Activated naive CD8-positive, alpha-beta T cell (primary cell): Measurements from ENCODE around the gene TSKU.
"Not testable (repeated sequence)": the region's sequence is repeated elsewhere in the genome, so short reads cannot be mapped to it uniquely, and the experiment has no call there.

ENCODE experiments used
- H3K27ac Mint-ChIP-seq: one replicate; pipeline ENCODE4 v1.8.0; 2021; ENCODE audit warnings: mixed read lengths
- H3K27me3 Mint-ChIP-seq: one replicate; pipeline ENCODE4 v1.8.0; 2021; ENCODE audit warnings: mixed read lengths
- H3K36me3 Mint-ChIP-seq: one replicate; pipeline ENCODE4 v1.8.0; 2021; ENCODE audit warnings: mixed read lengths
- H3K4me1 Mint-ChIP-seq: one replicate; pipeline ENCODE4 v1.8.0; 2021; ENCODE audit warnings: low read depth, mixed read lengths
- H3K4me3 Mint-ChIP-seq: one replicate; pipeline ENCODE4 v1.8.0; 2021; ENCODE audit warnings: mild to moderate bottlenecking, mixed read lengths
- H3K9me3 Mint-ChIP-seq: one replicate; pipeline ENCODE4 v1.8.0; 2021; ENCODE audit warnings: low read depth, mixed read lengths

TSKU gene

DNA sequence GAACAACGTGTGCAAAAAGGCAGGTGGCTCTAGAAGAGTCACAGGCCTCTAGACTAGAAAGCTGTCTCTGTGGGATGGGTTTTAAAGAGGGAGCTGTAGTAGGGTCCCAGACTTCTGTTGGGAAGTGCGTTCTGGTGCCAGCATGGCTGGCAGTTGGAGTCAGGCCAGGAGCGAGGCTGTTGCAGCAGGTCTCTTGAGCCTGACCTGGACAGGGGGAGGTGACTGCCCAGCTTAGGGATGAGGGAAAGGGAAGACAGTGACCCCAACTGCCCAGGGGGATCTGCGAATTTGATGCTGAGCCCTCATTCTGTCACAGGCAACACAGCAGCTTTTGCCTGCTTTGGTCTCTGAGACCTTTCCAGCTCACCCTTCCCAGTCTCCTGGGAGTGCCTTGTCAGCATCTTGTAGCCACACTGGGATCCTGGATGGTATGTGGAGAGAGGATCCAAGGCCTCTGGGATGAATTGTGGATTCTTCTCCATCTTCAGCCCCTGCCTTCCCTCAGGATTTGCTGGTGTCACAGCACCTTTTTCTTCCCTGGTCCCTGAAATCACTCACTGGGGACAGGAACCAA lies 3.4 kb downstream of the TSKU start:
- peaks cover 8% of the 10 kb centered on the region for H3K27me3 Mint-ChIP-seq
- no peaks in the 10 kb centered on the region for H3K36me3 Mint-ChIP-seq
- no peaks in the 10 kb centered on the region for H3K9me3 Mint-ChIP-seq
- H3K27ac Mint-ChIP-seq = no peak overlapping the region
- H3K4me1 Mint-ChIP-seq = peaks cover 6% of the 10 kb centered on the region
- H3K4me3 Mint-ChIP-seq = peak overlapping the region; percentile 8

DNA sequence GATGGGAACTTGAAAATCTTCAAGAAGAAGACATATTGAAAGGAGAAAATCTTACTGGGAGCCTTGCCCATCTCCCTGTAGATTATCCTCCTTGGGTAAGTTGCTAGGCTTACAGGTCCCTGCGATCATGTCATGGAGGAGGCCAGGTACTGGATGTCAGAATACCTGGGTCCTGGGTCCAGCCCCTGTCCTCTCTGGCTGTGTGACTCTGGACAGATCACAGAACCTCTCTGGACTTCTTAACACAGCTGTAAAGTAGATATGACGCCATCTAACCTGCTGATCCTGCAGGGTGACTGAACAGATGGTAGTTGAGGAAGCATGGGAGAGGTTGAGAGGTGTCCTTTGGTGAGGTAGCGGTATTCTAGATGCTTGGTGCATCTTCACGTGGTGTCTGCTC lies 4.1 kb downstream of the TSKU start:
- Mint-ChIP-seq H3K4me3 (no peak overlapping the region), H3K27me3 (peaks cover 8% of the 10 kb centered on the region), H3K9me3 (no peaks in the 10 kb centered on the region), H3K27ac (no peak overlapping the region), H3K4me1 (peaks cover 6% of the 10 kb centered on the region), H3K36me3 (no peaks in the 10 kb centered on the region)

DNA sequence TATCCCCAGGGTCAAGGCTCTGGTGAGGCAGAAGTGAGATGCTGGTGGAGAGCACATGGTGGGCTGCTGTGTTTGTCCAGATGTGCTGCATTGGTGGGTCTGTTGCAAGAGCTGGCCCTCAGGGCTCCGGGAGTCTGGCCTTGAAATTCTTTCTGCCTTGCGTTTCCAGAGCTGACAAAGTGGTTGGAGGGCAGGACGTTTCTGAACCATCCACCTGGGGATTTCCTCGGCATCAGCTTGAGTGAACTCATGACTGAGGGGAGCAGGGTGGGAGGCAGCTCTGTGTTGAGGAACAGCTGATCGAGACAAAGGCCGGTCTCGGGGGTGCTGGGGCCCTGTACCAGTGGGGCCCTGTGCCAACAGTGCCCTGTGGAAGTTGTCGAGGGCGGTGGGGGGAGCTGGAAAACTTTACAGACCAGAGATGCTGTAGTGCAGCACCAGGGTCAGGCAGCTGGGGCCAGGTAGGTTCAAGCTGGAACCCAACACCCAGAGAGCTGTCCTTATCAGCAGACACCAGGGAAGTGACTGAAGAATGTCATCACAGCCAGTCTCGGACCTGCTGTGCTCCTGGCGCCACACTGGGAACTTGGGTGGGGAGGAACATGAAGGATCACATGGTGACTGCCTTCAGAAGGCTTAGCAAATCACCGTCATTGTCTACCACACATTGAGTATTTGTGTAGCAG lies 4.9 kb downstream of the TSKU start:
- Mint-ChIP-seq H3K4me3 (no peak overlapping the region), H3K27me3 (peaks cover 5% of the 10 kb centered on the region), H3K4me1 (no peaks in the 10 kb centered on the region), H3K36me3 (no peaks in the 10 kb centered on the region), H3K27ac (no peak overlapping the region), H3K9me3 (no peaks in the 10 kb centered on the region)

DNA sequence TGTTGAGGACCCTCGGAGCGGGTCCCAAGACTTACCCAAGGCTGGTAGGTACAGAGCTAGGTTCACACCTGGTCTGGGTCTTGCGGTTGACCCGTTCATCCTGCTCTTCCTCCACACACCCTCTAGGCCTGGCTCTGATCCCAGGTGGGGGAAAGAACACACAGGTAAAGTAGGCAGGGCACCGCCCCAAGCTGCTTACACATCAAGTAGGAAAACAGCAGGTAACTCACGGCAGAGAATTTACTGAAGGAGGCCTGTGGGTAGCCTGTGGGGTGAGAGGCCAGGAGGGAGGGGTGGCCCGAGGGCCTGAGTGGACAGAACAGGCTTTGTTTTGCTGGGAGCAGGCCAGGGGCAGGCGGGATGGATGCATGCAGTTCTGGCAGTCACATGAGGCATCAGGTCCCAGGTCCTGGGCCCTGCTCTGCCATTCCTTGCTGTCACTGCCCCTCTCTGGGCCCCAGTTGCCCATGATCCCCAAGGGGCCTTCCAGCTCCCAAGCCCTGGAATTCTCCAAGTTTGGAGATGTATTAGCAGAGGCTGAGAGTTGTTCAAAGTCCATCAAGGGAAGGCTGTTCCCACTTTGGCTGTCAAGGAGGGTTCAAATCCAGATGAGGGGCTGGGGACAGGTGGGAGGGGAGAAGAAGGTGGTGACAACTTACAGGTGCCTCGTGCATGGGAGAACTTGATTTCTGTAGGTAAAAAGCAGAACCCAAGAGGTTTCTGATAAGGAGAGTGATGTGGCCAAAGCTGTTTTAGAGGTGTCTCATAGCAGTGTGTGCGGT lies 5.7 kb downstream of the TSKU start:
- no peak overlapping the region for H3K27ac Mint-ChIP-seq
- no peaks in the 10 kb centered on the region for H3K4me1 Mint-ChIP-seq
- H3K4me3 Mint-ChIP-seq = no peak overlapping the region
- H3K9me3 Mint-ChIP-seq = no peaks in the 10 kb centered on the region
- no peaks in the 10 kb centered on the region for H3K36me3 Mint-ChIP-seq
- peaks cover 5% of the 10 kb centered on the region for H3K27me3 Mint-ChIP-seq

DNA sequence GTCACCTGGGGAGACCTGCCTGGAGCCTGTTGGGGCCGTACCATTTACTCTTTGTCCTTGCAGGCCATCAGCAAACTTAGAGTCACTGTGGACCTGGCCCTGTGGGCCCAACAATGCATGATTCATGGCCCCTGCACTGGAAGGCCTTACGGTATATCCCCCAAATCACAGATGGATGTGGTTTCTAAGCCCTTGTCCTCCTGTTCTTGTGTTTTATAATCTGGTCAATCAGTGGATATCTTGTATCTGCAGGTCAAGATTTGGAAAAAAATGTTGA lies 6.2 kb downstream of the TSKU start:
- no peaks in the 10 kb centered on the region for H3K36me3 Mint-ChIP-seq
- H3K9me3 Mint-ChIP-seq = no peaks in the 10 kb centered on the region
- no peak overlapping the region for H3K27ac Mint-ChIP-seq
- H3K4me3 Mint-ChIP-seq = no peak overlapping the region
- H3K27me3 Mint-ChIP-seq = peaks cover 5% of the 10 kb centered on the region
- no peaks in the 10 kb centered on the region for H3K4me1 Mint-ChIP-seq

DNA sequence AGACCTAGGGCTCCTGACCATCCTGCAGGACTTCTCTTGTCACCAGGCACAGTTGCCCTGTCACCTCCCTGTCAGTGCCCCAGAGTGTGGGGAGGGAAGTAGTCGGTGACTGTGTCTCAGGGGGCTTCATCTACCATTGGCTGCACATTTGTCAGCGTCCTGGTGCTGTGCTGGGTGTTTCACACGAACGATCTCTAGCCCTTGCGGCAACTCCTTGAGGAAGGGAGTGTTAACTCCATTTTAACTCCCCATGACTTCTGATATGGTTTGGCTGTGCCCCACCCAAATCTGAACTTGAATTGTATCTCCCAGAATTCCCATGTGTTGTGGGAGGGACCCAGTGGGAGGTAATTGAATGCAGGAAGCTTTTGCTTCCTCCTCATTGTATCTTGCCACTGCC lies 7.1 kb downstream of the TSKU start:
- peaks cover 2% of the 10 kb centered on the region for H3K27me3 Mint-ChIP-seq
- no peak overlapping the region for H3K27ac Mint-ChIP-seq
- H3K4me3 Mint-ChIP-seq = no peak overlapping the region
- H3K9me3 Mint-ChIP-seq = no peaks in the 10 kb centered on the region
- H3K36me3 Mint-ChIP-seq = no peaks in the 10 kb centered on the region
- no peaks in the 10 kb centered on the region for H3K4me1 Mint-ChIP-seq

DNA sequence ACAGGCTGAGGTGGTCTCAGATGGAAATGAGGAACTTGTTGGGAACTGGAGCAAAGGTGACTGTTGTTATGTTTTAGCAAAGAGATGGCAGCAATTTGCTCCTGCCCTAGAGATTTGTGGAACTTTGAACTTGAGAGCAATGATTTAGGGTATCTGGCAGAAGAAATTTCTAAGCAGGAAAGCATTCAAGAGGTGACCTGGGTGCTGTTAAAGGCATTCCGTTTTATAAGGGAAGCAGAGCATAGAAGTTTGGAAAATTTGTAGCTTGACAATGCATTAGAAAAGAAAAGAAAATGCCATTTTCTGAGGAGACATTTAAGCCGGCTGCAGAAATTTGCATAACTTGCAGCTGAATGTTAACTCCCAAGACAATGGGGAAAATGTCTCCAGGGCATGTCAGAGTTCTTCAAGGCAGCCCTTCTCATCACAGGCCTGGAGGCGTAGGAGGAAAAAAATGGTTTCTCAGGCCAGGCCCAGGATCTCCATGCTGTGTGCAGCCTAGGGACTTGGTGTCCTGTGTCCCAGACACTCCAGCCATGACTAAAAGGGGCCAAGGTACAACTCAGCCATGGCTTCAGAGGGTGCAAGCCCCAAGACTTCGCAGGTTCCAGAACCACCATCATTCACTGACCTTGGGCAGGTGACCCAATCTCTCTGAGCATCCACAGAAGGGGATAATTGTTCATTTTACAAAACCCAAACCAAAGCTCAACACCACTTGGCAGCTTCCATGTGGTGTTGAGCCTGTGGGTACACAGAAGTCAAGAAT lies 8.0 kb downstream of the TSKU start:
- not testable (repeated sequence) for H3K36me3 Mint-ChIP-seq, H3K27me3 Mint-ChIP-seq, H3K4me3 Mint-ChIP-seq, H3K27ac Mint-ChIP-seq, H3K4me1 Mint-ChIP-seq, H3K9me3 Mint-ChIP-seq

DNA sequence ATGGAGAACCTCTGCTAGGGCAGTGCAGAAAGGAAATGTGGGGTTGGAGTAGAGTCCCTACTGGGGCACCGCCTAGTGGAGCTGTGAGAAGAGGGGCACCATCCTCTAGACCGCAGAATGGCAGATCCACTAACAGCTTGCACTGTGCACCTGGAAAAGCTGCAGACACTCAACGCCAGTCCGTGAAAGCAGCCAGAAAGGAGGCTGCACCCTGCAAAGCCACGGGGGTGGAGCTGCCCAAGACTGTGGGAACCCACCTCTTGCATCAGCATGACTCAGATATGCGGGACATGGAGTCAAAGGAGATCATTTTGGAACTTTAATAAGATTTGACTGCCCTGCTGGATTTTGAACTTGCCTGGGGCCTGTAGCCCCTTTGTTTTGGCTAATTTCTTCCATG lies 8.7 kb downstream of the TSKU start:
- Mint-ChIP-seq H3K9me3 (no peaks in the 10 kb centered on the region), H3K36me3 (no peaks in the 10 kb centered on the region)

DNA sequence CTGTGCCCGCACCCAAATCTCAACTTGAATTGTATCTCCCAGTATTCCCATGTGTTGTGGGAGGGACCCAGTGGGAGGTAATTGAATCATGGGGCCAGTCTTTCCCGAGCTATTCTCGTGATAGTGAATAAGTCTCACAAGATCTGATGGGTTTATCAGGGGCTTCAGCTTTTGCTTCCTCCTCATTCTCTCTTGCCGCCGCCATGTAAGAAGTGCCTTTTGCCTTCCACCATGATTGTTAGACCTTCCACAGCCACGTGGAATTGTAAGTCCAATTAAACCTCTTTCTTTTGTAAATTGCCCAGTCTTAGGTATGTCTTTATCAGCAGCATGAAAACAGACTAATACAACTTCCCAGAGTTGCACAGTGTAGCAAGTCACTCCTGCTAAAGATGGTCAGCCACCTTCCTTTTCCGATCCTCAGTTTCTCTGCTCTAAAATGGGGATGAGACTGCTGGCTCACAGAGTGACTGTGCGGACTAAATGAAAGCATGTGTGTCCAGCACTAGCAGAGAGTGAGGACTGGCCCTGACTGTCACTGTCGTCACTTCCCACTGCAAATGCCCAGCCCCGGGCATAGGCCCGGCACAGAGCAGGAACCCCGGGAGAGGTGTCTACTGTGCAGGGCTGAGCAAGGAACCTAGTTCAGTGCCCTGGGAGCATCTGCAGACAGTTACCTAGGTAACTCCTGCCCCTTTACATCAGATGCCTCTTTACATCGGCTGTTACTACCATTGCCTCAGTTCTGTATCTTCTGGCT lies 9.5 kb downstream of the TSKU start:
- Mint-ChIP-seq H3K27me3 (no peaks in the 10 kb centered on the region), H3K36me3 (no peaks in the 10 kb centered on the region), H3K4me3 (no peak overlapping the region), H3K4me1 (no peaks in the 10 kb centered on the region), H3K9me3 (no peaks in the 10 kb centered on the region), H3K27ac (no peak overlapping the region)

More for the DNA sequence above, 8.7 kb downstream of the TSKU start:
- Mint-ChIP-seq H3K27me3 (no peaks in the 10 kb centered on the region), H3K27ac (no peak overlapping the region), H3K4me3 (no peak overlapping the region), H3K4me1 (no peaks in the 10 kb centered on the region)

DNA sequence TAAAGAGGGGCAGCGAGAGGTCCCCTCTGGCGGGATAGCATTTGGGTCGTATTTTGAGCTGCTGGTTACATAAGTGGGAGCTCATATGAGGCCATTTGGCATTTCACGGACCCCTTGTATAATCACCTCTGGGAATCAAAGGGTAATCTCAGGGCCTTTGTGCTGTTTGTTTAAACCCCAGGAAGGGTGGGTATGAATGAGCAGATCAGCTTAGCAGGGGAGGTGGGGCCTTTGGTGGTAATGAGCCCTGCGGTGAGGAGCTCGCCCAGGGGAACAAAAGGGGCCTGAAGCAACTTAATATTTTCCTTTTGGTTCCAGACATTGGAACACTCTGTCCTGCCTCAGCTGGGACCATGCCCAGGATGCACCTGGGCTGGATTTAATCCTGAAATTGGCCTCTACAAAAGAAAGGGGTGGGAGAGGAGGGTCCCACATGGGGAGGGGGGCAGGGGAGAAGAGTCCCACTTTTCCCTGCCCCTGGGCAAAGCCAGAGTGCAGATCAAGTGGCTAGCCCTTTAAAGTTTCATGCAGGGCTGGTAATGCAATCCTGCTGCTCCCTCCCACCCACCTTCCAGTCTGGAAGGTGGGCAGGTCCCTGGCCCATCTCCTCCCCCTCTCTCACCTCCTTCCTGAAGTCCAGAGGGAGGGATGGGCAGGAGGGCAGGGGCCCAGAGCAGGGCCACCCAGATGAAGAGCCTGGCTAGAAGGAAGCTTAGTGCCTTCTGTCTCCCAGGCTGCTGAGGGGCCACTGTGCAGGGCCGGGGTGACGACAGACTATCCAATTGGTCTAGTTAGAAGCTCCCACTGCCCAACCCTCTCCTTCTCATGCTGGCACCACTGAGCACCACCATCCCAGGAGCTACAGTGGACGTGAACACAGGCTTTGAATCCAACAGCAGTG lies 10.5 kb downstream of the TSKU start:
- Mint-ChIP-seq H3K4me1 (peaks cover 3% of the 10 kb centered on the region), H3K4me3 (no peak overlapping the region), H3K27me3 (no peaks in the 10 kb centered on the region), H3K36me3 (no peaks in the 10 kb centered on the region), H3K27ac (no peak overlapping the region), H3K9me3 (no peaks in the 10 kb centered on the region)

DNA sequence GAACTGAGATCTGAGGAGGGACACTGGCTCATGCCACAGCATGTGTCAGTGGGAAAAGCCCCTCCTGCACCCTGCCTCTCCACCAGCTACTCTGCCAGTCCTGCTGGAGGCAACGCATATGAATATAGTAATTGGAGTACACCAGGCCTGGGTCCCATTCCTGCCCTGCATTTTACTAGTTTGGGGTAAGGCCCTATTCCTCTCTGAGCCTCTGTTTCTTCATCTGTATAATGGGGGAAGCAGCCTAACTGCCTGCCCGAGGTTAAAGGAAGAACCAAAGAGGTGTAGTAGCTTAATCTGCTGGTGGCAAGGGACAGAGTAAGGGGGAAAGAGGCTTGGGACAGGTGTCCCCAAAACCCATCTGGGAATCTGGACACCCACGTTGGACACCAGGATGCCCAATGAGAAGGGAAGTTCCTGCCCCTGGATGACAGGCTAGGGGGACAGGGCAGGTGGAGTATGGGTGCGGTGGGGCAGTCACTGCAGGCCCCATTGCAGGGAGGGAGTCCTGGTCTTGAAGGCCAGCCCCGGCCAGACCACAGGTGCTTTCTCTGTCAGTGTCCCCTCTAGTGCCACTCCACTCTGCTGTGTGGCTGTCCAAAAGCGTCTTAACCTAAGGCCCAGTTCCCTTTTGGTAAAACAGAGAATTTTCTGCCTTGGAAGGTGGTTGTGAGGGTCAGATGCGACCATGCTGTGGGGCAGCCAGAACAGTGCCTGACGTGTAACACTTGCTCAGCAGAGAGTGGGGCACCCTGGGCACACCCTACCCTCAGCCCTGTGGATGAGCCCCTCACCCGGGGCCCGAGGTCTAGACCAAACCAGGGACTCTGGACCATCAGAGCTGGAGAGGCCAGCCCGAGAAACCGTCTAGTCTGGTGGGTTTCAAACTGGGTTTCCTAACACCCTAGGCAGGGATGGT lies 11.5 kb downstream of the TSKU start:
- no peak overlapping the region for H3K27ac Mint-ChIP-seq
- no peaks in the 10 kb centered on the region for H3K36me3 Mint-ChIP-seq
- no peaks in the 10 kb centered on the region for H3K27me3 Mint-ChIP-seq
- H3K4me1 Mint-ChIP-seq = peaks cover 7% of the 10 kb centered on the region
- H3K9me3 Mint-ChIP-seq = no peaks in the 10 kb centered on the region
- H3K4me3 Mint-ChIP-seq = no peak overlapping the region

DNA sequence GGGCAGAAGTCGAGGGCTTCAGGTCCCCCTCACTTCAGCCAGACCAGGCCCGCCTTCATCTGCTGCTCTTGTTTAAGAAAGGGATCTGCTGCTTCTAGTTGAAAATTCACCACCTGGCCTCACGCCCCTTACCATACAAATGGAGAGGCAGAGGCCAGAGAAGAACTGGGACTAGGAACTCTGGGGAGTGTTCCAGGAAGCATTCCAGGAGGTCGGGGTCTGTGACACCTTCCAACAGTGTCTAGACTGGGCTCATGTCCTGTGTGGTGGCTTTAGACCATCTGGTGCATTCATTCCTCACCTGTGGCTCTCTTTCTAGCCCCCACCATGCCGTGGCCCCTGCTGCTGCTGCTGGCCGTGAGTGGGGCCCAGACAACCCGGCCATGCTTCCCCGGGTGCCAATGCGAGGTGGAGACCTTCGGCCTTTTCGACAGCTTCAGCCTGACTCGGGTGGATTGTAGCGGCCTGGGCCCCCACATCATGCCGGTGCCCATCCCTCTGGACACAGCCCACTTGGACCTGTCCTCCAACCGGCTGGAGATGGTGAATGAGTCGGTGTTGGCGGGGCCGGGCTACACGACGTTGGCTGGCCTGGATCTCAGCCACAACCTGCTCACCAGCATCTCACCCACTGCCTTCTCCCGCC lies 12.3 kb downstream of the TSKU start:
- H3K27ac Mint-ChIP-seq = no peak overlapping the region

DNA sequence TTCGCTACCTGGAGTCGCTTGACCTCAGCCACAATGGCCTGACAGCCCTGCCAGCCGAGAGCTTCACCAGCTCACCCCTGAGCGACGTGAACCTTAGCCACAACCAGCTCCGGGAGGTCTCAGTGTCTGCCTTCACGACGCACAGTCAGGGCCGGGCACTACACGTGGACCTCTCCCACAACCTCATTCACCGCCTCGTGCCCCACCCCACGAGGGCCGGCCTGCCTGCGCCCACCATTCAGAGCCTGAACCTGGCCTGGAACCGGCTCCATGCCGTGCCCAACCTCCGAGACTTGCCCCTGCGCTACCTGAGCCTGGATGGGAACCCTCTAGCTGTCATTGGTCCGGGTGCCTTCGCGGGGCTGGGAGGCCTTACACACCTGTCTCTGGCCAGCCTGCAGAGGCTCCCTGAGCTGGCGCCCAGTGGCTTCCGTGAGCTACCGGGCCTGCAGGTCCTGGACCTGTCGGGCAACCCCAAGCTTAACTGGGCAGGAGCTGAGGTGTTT lies 12.8 kb downstream of the TSKU start:
- Mint-ChIP-seq H3K27me3 (no peaks in the 10 kb centered on the region), H3K36me3 (no peaks in the 10 kb centered on the region), H3K27ac (no peak overlapping the region), H3K4me1 (peaks cover 7% of the 10 kb centered on the region), H3K9me3 (no peaks in the 10 kb centered on the region), H3K4me3 (no peak overlapping the region)

More for the DNA sequence above, 12.3 kb downstream of the TSKU start:
- Mint-ChIP-seq H3K4me3 (no peak overlapping the region), H3K4me1 (peaks cover 7% of the 10 kb centered on the region), H3K27me3 (no peaks in the 10 kb centered on the region), H3K36me3 (no peaks in the 10 kb centered on the region), H3K9me3 (no peaks in the 10 kb centered on the region)
